Muscle of arm (tissue), 12 donors: ENCODE measurements around the gene PTPRQ. TPM values are rescaled to one million over a fixed set of nuclear protein-coding genes. Genes with fewer than 3 reads are reported as not detected.
"Not testable (repeated sequence)": the region's sequence is repeated elsewhere in the genome, so short reads cannot be mapped to it uniquely, and the experiment has no call there.

ENCODE experiments used
- DNase-seq: peaks from one replicate; pipeline ENCODE4 v3.0.0-alpha.2; 2013
- polyA plus RNA-seq, 12 donors: library from polyadenylated mRNA; unstranded; fragments of 120-200 nt; gene quantifications; one replicate each; pipeline ENCODE4 v1.2.1, GENCODE V29; 2013; ENCODE audit not compliant: insufficient read length in 12 of 12

Gene PTPRQ
- polyA plus RNA-seq, 12 donors, result 0.37 to 2.8 (median 1.3) TPM; not detected in 2

- no peak for DNase-seq
Observed at GRCh38 chr12:80634903-80635302, 190.9 kb downstream of the PTPRQ start.

GRCh38 chr12:80636832-80637231, 192.8 kb downstream of the PTPRQ start:
- DNase-seq, result no peak

DNA sequence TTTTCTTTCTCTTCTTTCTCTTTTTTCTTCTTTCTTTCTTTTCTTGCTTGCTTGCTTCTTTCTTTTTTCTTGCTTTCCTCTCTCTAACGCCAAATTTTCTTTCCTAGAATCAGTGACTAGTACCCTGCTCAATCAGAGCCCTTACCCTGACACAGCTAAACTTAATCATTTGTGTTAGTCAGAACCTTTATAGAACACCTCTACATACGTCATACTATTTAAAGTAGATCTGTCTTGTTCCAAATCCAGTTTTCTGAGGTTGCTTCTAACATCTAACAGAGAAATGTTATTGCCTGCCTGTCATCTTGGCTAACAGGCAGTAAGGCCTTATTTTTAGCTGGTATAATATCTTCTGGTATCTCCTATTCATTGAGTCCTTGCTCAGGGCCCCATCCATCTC, 197.9 kb downstream of the PTPRQ start:
- DNase-seq, result no peak

- DNase-seq, result no peak
Observed at GRCh38 chr12:80643961-80644360, 199.9 kb downstream of the PTPRQ start.

- no peak for DNase-seq
Observed at GRCh38 chr12:80648881-80649280, 204.8 kb downstream of the PTPRQ start.

DNA sequence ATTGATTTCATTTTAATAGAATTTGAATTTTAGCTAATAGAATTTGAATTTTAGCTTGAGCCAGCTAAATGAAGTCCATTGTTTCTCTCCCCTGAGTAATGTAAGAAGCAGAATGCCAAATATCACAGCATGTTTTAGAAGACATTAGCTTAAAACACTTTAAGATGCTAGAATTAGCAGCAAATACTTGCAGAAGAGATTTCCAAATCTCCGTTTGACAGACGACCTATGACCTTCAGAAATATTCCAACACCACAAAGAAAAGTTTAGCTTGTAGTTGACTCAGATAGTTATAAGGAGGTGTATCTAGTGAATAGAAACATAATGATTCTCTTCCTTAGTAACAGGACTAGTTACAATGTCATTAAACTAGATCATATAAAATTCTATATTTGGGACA, 211.7 kb downstream of the PTPRQ start:
- no peak for DNase-seq

DNA sequence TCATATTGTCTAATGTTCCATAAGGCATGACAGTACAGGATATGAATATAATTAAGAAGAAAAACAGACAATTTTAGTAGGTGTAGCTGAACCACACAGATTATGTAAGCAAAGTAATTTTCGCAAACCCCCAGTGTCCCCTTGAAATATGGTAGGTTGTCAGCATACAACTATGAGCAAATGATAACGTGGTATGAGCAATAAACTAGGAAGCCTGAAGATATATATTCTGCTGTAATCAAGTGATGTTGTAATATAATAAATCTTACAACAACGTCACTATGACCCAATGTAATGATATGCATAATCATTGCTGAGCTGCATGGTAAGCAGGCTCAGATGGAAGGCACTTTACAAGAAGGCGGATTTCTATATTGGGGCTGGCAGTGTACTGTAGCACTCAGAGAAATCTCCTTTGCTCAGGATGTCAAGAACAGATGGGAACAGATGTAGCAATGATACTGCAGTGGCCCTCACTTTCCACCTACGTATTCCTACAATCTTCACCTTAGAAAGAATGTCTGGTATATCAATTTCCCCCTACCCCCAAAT, 215.6 kb downstream of the PTPRQ start:
- DNase-seq, result no peak

- DNase-seq, result no peak
Observed at GRCh38 chr12:80662586-80662985, 218.6 kb downstream of the PTPRQ start.

- DNase-seq, result no peak
Observed at GRCh38 chr12:80670214-80670613, 226.2 kb downstream of the PTPRQ start.

- not testable (repeated sequence) for DNase-seq
Observed at GRCh38 chr12:80676042-80676636, 232.1 kb downstream of the PTPRQ start.

DNA sequence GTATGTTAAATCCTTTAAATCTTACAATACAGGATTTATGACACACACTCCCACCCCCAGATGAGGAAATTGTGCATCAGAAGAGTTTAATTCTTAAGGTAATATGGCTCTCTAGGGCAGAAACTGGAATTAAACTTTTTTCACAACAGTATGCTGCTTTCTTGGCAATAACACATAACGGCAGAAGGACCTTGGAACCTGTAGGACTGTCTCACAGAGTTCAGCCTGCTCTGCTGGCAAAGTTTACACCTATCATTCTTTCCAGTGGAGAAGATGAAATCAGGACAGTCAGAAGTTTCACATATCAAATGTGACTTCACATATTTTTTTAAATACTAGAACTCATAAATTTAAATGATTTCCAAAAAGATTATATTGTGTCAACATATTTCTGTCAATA, 232.8 kb downstream of the PTPRQ start:
- no peak for DNase-seq

DNA sequence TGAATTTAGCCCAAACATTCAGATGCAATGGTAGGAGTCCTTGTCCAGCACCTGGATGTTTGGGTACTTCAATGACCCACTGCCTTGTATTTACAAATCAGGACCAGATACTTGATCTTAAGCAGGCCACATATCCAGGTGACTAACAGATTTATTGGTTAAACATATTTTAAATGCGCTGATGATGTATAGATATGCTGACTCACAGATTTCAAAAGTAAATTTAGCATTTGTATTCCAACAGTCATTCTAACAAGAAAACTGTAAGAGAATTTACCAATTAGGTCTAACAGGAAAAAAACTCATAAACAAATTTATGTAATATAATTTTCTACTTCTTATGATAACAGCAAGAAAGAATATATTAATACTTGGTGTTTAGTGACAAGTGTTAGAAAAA, 234.0 kb downstream of the PTPRQ start:
- no peak for DNase-seq

DNA sequence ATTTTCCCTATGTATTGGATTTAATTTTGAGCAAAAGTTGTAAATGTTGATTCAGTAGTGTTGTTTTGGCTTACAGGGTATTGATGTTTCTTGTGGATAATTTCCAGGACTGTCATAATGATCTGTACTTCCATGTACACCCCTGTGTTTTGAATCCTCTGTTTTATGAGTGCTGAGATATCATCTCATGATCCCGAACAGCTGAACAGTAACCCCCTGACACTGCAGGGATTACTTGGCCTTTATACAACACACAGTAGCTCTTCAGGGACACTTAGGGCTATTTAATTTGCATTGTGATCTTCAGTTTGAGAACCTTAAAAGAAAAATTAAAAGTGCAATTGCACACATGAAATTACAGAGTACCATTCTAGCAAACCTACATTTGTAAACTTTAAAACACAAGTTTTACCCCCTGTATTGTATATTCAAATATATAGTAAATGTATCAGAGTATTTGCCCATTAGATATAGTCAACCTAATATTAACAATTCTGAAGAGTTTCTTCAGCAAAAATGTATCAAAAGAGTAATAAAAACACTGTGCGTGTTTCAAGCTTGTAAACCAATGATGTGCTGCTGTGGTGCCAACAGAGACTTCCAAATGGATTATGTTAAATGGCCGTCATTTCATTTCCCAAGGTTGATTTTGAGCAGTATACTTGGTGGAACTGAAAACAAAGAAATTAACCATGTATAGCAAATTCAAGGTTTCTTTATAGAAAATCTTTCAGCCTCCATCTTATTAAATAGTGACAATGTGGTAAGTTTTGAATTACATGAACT, 235.5 kb downstream of the PTPRQ start:
- no peak for DNase-seq

GRCh38 chr12:80681287-80681686, 237.3 kb downstream of the PTPRQ start:
- DNase-seq, result no peak

GRCh38 chr12:80681786-80682185, 237.8 kb downstream of the PTPRQ start:
- no peak for DNase-seq

DNA sequence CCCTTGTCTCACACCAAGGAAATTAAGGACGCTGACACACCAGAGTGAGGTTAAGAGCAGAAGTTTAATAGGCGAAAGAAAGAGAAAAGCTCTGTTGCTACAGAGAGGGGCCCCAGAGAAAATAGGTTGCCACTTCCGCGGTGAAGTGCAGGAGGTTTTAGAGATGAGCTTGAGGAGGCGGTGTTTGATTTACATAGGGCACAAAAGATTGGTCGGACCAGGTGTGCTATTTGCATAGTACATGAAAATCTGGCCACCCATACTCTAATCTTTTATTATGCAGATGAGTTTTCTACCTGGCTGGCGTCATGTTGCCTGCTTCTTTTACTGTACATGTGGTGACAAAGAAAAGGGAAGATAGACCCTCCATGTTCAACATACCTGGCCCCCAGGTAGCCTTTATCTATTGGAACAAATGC, 240.1 kb downstream of the PTPRQ start:
- DNase-seq, result no peak

GRCh38 chr12:80690090-80690489, 246.1 kb downstream of the PTPRQ start:
- no peak for DNase-seq

GRCh38 chr12:80690513-80690912, 246.5 kb downstream of the PTPRQ start:
- DNase-seq, result no peak

DNA sequence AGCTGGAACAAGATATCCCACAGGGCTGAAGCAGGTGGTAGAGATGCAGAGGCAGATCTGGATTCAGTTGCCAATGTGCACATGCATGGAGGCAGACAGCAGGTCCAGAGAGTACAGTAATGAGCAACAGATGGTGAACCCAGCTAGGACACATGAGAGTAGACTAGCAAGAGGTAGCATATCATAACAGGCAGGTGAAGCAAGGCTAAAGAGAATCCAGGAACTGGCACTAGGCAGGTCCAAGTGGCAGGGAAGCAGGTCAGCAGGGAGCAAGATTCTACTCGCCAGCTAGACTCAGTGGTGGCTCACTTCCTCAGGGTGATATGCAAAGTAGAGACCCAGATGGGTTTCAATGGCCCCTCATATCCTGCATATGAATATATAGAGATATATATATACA, 248.1 kb downstream of the PTPRQ start:
- DNase-seq, result no peak

GRCh38 chr12:80697270-80697887, 253.3 kb downstream of the PTPRQ start:
- DNase-seq, result no peak

DNA sequence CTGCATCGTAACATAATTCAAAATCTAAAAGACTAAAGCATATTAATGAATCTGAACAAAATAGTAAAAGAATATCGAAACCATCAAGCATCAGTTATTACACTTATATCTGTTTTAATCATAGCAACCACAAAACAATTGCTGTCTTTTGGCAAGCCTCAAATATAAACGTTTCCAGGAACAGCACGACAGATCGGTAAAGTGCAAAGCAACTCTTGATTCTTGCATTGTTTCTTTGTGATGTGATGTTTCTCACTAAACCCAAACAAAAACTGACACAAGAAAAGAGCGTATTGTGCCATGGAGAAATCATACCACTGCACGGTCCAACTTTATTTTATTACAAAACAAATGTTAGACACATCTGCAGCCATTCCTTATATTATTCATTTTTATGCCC, 254.2 kb downstream of the PTPRQ start:
- DNase-seq, result no peak

DNA sequence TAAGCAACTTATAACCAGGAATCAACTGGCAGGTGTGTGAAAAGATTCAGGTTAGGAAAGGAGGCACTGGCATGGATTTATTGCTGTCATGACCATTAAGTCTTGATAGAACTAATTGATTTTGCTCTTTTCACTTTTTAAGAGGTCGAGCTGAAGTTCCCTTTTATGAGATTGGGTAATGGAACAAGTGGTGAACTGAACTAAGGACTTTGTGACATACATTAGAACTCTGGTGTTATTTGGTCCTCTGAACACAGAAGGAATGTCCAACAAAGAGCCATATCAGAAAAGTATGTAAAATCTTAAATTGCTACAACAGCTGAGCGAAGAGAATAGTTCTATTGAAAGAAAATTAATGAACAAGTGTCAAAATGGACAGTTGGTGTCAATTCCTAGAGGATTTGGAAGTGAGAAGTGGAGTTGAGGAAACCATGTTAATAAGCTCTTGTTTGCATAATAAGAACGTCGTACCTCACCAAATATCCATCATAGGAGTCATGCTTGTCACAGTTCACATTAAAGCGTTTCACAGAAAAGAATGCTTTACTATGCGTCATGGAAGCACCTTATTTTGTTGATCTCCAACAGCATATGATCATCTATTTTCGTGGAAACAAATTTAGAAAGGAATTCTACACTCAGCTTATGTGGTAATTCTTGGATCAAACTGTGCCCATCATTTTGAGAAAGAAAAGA, 255.0 kb downstream of the PTPRQ start:
- DNase-seq, result no peak
